IPS-15b (cell line): ENCODE measurements around the gene GINS2.

Experiments used
- H3K27me3 ChIP-seq: one replicate; pipeline ENCODE4 v1.6.1; 2013; ENCODE audit warnings: low read length; ENCODE audit not compliant: control insufficient read depth, insufficient read depth
- H3K36me3 ChIP-seq: one replicate; pipeline ENCODE4 v1.6.1; 2013; ENCODE audit warnings: low read length; ENCODE audit not compliant: control insufficient read depth, insufficient read depth
- H3K4me1 ChIP-seq: one replicate; pipeline ENCODE4 v1.6.1; 2013; ENCODE audit warnings: mild to moderate bottlenecking, low read length; ENCODE audit not compliant: control insufficient read depth, insufficient read depth
- H3K4me3 ChIP-seq: one replicate; pipeline ENCODE4 v1.5.1; 2013; ENCODE audit warnings: low read depth, low read length
- H3K9ac ChIP-seq: one replicate; pipeline ENCODE4 v1.6.1; 2013; ENCODE audit warnings: low read depth, mild to moderate bottlenecking, low read length
- H3K9me3 ChIP-seq: one replicate; pipeline ENCODE4 v1.6.1; 2013; ENCODE audit warnings: mild to moderate bottlenecking, low read length; ENCODE audit not compliant: control insufficient read depth, insufficient read depth

The GINS2 gene

DNA sequence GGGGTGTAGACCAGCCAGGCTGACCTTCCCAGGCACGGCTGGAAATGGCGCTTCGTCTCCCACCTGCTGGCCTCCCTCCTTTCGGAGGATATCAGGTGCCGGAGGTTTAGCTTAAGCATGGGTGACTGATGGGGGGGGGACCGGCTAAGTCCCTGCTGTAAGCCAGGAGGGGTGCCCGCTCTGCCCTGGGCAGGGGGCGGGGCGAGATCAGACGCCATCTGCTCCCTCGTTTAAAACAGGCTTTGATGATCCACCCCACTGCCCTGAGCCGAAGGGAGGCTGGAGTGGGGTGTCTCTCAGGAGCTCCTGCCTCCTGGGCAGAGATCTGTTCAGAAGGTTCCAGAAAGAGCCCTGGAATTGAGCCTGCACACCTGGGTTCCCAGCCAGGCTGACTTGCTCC, 36.2 kb upstream of the GINS2 start:
- peaks cover 3% of the 10 kb centered on the region for H3K4me1 ChIP-seq
- no peak overlapping the region for H3K9ac ChIP-seq
- H3K4me3 ChIP-seq: no peak overlapping the region
- no peaks in the 10 kb centered on the region for H3K36me3 ChIP-seq
- no peaks in the 10 kb centered on the region for H3K9me3 ChIP-seq
- H3K27me3 ChIP-seq: no peaks in the 10 kb centered on the region

DNA sequence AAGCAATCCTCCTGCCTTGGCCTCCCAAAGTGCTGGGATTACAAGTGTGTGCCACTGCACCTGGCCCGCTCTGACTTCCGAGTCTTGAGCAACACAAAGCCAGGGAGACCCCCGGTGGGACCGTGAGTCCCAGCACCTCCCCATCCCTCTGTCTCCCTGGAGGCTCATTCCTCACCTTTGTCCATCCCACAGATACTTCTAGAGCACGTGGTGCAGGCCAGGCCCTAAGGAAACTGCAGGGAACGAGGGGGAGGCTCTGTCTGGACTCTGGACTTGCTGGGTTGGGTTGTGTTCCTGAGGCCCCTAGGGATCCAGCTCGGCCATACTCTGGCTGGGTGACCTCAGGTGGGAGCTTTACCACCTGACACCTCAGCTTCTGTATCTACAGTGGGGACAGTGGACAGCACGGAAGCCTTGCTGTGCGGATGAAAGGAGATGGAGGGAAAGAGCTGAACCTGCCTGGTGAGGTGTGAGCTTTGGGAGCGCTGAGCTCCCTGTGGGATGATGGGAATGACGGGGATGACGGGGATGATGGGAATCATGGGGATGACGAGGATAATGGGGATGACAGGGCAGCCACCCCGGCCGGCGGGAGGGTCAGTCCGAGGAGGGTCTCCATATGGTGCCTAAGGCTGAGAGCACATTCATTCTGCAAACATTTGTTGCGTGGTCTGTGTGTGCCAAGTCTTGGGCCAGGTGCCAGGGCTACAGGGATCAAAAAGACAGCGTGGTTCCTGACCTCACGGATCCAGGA, 35.5 kb upstream of the GINS2 start:
- Histone ChIP-seq H3K36me3 (no peaks in the 10 kb centered on the region), H3K9ac (no peak overlapping the region), H3K27me3 (no peaks in the 10 kb centered on the region), H3K4me1 (peaks cover 3% of the 10 kb centered on the region), H3K4me3 (no peak overlapping the region), H3K9me3 (no peaks in the 10 kb centered on the region)

DNA sequence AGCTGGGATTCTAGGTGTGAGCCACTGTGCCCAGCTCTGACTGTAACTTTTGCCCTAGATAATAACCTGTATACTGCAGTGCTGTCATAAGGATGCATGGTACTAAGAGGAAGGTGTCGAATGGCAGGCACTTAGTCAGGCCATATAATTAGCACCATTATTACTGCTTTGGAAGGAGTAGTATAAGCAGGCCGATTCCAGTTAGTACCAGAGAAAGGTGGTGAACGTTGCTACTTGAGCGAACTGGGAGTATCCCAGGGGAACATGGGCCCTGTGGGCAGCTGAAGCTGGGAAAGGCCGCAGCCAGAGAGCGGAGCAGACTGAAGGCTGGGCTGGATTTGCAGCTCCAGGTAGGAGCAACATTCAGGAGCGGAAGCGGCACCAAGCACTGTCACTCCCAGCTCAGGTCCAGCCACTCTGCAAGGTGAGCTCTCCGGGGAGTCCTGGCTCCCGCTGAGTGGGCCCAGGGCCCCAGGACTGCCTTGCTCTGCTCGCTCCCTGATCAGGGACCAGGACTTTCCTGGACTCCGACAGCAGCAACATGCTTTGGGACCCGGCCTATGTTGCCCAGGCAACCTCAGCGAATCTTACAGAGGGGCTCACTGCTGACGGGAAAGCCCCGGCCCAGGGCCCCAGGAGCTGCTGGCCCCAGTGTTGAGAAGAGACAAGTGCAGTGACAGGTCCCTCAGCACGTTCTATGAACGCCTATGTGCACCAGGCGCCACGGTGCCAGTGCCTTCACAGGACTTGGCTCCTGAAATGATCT, 33.6 kb upstream of the GINS2 start:
- H3K4me1 ChIP-seq: no peaks in the 10 kb centered on the region
- no peak overlapping the region for H3K4me3 ChIP-seq
- no peaks in the 10 kb centered on the region for H3K36me3 ChIP-seq
- H3K9me3 ChIP-seq: no peaks in the 10 kb centered on the region
- no peaks in the 10 kb centered on the region for H3K27me3 ChIP-seq
- H3K9ac ChIP-seq: no peak overlapping the region

DNA sequence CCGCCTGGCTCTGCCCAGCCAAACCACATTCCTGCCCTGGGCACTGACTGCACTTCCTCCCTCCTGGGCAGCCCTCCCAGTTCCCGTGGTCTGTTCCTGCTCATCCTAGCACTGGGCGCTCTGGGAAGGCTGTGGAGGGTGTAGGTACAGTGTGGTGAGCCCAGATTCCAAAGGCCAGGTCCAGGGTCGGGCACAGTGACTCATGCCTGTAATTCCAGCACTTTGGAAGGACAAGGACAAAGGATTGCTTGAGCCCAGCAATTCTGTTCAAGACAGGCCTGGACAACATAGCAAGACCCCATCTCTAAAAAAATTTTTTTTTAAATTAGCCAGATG, 31.5 kb upstream of the GINS2 start:
- Histone ChIP-seq H3K9me3 (no peaks in the 10 kb centered on the region), H3K9ac (no peak overlapping the region), H3K27me3 (no peaks in the 10 kb centered on the region), H3K4me1 (peaks cover 6% of the 10 kb centered on the region), H3K36me3 (no peaks in the 10 kb centered on the region), H3K4me3 (no peak overlapping the region)

GRCh38 chr16:85719605-85720301, 31.0 kb upstream of the GINS2 start:
- H3K27me3 ChIP-seq: no peaks in the 10 kb centered on the region
- no peaks in the 10 kb centered on the region for H3K36me3 ChIP-seq
- no peak overlapping the region for H3K4me3 ChIP-seq
- H3K9me3 ChIP-seq: no peaks in the 10 kb centered on the region
- no peak overlapping the region for H3K9ac ChIP-seq
- peaks cover 6% of the 10 kb centered on the region for H3K4me1 ChIP-seq

DNA sequence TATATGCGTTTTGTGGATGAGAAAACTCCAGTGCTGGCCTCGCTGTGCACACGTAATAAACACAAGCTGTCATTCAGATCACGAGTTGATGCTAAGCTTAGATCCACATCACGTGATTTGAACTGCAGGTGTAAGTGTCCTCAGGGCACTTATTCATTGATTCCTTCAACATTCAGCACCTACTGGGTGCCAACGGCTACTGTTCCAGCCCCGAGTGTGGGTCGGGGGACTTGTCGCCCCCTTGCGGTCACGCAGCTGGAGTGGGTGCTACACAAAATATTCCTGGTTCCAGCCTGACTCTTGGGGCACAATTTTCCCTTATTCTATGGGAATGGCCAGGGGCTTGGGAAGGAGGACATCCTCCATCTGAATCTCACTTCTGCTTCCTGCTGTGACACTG, 29.9 kb upstream of the GINS2 start:
- H3K9me3 ChIP-seq: no peaks in the 10 kb centered on the region
- no peak overlapping the region for H3K9ac ChIP-seq
- no peak overlapping the region for H3K4me3 ChIP-seq
- no peaks in the 10 kb centered on the region for H3K36me3 ChIP-seq
- H3K27me3 ChIP-seq: no peaks in the 10 kb centered on the region
- peaks cover 6% of the 10 kb centered on the region for H3K4me1 ChIP-seq

- H3K4me3 ChIP-seq: no peak overlapping the region
- H3K36me3 ChIP-seq: no peaks in the 10 kb centered on the region
- H3K27me3 ChIP-seq: no peaks in the 10 kb centered on the region
- no peaks in the 10 kb centered on the region for H3K9me3 ChIP-seq
- H3K9ac ChIP-seq: no peak overlapping the region
- peaks cover 6% of the 10 kb centered on the region for H3K4me1 ChIP-seq
These were observed 29.4 kb upstream of the GINS2 start for GRCh38 chr16:85718153-85718477.

- Histone ChIP-seq H3K4me1 (peaks cover 6% of the 10 kb centered on the region), H3K36me3 (no peaks in the 10 kb centered on the region), H3K9ac (no peak overlapping the region), H3K9me3 (no peaks in the 10 kb centered on the region), H3K4me3 (no peak overlapping the region), H3K27me3 (no peaks in the 10 kb centered on the region)
These were observed 28.8 kb upstream of the GINS2 start for GRCh38 chr16:85717393-85718152.

- H3K4me1 ChIP-seq: peaks cover 6% of the 10 kb centered on the region
- H3K9me3 ChIP-seq: no peaks in the 10 kb centered on the region
- H3K9ac ChIP-seq: no peak overlapping the region
- no peaks in the 10 kb centered on the region for H3K27me3 ChIP-seq
- H3K4me3 ChIP-seq: no peak overlapping the region
- H3K36me3 ChIP-seq: no peaks in the 10 kb centered on the region
These were observed 27.9 kb upstream of the GINS2 start for GRCh38 chr16:85716680-85717038.

DNA sequence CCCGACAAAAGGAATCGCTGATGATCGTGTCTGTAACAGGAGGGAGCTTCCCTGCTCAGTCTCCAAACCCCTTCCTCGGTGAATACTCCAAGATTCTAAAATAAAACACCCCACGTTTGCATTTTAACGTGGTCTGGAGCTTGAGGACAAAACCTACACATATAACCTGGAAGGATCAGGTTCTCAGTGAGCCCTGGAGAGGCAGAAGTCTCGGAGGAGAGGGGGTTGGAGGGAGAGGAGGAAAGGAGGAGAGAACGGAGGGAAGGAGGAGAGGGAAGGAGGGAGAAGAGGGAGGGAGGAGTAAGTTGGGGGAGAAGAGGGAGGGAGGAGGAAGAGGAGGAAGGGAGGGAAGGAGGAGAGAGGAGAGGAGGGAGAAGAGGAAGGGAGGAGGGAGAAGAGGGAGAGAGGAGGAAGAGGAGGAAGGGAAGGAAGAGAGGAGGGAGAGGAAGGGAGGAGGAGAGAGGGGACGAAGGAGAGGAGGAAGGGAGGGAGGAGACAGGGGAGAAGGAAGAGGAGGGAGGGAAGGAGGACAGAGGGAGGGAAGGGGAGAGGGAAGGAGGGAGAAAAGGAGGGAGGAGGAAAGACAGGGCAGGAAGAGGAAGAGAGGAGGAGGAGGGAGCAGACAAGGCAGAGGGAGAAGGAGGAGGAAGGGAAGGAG, 27.4 kb upstream of the GINS2 start:
- no peak overlapping the region for H3K4me3 ChIP-seq
- no peaks in the 10 kb centered on the region for H3K36me3 ChIP-seq
- H3K27me3 ChIP-seq: no peaks in the 10 kb centered on the region
- H3K4me1 ChIP-seq: peaks cover 6% of the 10 kb centered on the region
- H3K9me3 ChIP-seq: no peaks in the 10 kb centered on the region
- no peak overlapping the region for H3K9ac ChIP-seq
